ENCODE data around the gene DHX32.
"Not testable (repeated sequence)": the region's sequence is repeated elsewhere in the genome, so short reads cannot be mapped to it uniquely, and the experiment has no call there.

DHX32 gene, protein sequence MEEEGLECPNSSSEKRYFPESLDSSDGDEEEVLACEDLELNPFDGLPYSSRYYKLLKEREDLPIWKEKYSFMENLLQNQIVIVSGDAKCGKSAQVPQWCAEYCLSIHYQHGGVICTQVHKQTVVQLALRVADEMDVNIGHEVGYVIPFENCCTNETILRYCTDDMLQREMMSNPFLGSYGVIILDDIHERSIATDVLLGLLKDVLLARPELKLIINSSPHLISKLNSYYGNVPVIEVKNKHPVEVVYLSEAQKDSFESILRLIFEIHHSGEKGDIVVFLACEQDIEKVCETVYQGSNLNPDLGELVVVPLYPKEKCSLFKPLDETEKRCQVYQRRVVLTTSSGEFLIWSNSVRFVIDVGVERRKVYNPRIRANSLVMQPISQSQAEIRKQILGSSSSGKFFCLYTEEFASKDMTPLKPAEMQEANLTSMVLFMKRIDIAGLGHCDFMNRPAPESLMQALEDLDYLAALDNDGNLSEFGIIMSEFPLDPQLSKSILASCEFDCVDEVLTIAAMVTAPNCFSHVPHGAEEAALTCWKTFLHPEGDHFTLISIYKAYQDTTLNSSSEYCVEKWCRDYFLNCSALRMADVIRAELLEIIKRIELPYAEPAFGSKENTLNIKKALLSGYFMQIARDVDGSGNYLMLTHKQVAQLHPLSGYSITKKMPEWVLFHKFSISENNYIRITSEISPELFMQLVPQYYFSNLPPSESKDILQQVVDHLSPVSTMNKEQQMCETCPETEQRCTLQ

DNA sequence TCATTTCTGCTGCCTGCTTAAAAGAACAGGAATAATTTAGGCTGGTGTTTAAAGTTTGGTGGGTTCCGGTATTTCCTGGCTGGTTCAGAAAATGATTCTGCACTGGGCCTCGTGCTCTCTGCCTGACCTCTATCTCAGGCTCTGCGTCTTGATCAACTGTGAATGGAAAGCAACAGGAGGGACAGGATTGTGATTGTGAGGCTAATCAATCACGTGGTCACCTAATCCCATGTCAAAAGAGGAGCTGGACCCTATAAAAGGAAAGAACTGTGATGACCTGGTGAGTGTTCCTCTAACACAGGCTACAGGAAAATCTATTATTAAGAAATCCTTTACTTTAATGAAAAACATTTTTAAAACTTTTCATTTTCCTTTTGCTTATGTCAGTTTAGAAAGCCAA is at the start of gene DHX32:
DHX32 (minus strand) TSS at position 101 of the 400 bp plus-strand sequence. CDS start 468 bp downstream, outside the sequence.
- no peak for ATAC-seq

DNA sequence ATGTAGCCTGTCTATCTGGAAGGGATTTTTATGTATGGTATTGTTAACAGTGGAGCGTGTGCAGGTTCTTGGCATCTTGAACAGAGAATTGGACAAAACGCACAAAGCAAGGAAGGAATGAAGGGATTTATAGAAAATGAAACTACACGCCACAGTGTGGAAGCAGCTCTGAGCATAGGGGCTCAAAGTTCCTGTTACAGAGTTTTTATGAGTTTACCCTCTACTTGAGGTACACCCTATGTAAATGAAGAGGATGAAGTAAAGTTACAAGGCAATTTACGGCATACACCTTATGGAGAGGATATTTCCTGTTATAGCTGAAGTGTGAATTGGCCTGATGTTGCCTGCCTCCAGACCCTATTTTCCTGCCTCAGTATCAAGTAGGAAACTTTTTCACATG is 48.5 kb upstream of the DHX32 start:
- ATAC-seq = no peak

DNA sequence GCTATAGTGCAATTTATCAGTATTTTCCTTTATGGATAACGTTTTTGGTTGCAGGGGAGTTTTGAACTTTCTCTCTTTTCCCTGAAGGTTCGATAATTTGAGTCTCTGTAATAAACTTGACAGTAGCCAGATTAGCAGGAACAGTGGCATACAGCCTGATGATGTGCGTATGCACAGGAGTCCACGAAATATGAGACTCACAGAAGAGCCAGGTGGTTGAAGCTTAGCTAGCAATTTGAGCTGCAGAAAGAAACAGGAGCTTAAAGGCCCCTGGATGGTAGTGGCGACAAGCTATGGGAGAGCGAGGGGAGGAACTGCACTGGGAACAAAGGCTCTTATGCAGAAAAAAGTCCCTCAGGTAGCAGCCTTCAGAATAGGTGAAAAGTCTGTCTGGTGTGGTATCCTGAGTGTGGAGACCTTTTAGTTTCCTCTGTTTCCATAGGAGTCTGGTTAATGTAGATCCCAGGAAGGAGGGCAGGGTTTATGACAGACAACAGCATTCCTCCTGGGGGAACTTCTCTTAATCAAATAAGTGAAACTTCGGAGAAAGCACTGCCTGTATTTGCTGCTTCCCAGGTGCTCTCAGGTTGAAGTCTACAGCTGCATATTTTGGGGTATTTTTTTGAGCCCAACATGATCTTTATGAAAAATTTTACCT is 48.0 kb upstream of the DHX32 start:
- no peak for ATAC-seq

DNA sequence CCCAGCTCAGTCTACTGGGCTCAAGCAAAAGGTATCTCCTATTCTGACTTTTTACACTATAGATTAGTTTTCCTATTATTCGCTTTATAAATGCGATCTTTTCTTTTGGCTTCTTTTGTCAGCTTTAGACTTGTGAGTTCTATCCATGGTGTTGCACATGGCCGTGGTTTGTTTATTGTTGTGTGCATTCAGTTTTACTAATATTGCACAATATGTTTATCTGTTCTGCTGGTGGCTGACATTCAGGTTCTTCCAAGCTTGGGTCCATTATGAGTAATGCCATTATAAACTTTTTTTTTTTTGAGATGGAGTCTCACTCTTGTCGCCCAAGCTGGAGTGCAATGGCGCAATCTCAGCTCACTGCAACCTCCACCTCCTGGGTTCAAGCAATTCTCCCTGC is 46.2 kb upstream of the DHX32 start:
- not testable (repeated sequence) for ATAC-seq

DNA sequence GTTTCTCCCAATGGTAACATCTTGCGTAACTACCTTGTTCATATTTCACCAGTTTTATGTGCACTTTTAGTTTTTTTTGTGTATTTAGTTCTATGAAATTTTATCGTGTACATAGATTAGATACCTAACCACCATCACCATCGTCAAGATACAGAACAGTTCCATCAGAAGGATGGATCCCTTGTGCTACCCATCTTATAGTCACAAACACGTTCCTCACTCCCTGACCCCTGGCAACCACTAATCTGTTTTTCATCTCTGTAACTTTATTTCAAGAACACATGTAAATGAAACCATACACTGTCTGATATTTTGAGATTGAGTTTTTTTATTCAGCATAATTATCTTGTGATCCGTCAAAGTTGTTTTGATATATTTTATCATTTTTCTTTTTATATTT is 45.2 kb upstream of the DHX32 start:
- no peak for ATAC-seq

DNA sequence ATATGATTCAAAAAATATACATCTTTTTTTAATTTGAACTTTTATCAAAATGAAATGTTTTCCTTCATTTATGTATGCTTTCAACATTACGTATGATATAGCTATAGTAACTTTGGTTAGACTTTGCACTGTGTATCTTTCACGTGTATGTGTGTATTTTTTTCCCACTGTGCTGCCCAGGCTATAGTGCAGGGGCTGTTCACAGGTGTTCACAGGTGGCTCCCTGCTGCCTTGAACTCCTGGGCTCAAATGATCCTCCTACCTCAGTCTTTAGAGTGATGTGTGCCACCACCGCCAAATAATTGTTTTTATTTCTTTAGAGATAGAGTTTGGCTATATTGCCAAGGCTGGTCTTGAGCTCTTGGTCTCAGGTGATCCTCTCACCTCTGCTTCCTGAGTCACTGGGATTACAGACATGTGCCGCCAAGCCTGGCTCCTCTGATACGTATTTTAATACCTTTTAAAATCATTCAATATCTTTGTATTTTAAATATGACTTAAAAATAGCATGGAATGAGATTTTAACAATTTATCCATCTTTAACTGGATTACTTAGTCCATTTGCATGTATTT is 44.3 kb upstream of the DHX32 start:
- ATAC-seq = no peak

DNA sequence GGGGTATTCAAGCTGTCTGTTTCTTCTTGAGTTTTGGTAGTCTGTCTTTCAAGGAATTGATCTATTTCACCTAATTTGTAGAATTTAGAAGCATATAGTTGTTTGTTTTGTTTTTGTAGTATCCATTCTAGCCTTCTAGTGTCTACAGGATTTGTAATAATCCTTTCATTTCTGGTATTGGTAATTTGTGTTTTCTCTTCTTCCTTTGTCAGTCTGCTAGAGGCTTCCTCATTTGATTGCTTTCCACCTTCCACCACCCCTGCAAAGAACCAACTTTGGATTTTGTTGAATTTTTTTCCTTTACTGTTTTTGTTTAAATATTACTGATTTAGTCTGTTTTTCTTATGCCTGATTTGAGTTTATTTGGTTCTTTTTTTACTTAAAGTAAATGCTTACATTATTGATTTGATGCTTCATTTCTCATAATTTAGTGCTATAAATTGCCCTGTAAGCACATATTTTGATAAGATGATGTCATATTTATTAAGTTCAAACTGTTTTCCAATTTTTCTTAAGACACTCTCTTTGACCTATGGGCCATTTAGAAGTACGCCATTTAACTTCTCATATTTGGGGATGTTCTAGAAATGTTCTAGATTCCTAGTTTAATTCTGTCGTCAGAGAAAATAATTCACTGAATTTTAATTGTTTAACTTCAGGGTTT is 40.7 kb upstream of the DHX32 start:
- not testable (repeated sequence) for ATAC-seq

DNA sequence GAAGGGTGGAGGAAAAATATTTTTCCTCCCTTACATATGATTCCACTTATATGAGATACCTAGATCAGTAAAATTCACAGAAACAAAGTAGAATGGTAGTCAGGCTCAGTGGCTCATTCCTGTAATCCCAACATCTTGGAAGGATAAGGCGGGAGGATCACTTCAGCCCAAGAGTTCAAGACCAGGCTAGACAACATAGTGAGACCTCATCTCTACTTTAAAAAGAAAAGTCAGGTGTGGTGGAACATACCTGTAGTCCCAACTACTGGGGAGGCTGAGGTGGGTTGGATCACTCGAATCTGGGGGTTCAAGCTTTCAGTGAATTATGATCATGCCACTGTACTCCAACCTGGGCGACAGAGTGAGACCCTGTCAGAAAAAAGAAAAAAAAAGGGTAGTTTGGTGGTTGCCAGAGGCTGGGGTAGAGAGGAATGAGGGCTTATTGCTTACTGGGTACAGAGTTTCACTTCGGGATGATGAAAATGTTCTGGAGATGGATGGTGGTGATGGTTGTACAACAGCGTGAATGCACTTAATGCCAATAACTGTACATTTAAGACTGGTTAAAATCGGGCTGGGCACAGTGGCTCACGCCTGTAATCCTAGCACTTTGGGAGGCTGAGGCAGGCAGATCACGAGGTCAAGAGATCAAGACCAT is 36.7 kb upstream of the DHX32 start:
- not testable (repeated sequence) for ATAC-seq

DNA sequence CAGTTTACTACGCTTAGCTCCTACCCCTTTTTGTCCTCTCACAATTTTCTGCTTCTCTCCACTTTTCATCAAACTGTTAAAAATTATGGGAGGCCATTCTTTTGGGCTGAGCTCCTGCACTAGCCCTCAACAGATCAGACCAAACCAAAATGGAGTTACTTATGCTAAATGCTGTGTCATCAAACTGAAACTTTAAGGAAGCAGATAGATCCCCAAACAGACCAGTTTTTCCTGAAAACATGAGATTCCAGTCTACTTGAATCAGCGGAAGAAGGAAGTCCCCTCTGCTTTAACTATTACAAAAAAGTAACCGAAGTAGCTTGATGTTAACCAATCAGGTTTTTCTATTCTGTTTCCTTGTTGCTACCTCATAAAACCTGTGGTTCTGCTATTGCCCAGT is 35.9 kb upstream of the DHX32 start:
- ATAC-seq = no peak

DNA sequence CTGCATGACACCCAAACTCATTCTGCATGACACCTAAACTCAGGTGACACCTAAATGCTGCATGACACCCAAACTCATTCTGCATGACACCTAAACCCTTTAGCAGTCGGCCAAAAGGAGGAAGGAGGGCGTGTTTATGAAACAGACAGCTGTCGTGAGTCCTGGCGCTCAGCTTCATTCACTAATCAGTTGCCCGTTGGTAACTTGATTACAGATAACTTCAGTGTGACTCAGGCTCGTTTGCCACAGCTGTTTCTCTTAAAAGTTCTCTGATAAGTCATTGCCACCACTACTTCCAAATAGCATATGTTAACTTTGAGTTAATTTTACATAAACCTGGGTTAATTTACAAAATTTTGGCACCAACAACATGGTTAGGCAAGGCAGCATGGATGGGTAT is 32.2 kb upstream of the DHX32 start:
- ATAC-seq = not testable (repeated sequence)

DNA sequence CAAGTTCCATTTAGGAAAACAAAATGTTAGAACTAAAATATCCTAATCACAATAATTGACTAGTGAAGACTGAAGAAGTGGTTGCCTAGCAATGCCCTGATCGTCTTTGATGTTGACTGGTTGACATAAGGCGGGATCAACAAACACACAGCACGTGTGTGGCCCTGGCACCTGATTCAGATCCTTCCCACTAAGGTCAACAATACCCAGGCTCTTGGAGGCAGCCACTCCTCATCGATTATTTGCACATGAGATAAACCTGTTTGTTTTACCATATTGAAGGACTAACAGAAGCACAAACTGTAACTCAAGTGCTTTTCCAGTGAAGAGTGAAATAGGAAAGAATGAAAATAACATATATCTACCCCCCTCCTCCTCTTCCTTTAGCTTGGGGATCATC is 30.9 kb upstream of the DHX32 start:
- no peak for ATAC-seq

DNA sequence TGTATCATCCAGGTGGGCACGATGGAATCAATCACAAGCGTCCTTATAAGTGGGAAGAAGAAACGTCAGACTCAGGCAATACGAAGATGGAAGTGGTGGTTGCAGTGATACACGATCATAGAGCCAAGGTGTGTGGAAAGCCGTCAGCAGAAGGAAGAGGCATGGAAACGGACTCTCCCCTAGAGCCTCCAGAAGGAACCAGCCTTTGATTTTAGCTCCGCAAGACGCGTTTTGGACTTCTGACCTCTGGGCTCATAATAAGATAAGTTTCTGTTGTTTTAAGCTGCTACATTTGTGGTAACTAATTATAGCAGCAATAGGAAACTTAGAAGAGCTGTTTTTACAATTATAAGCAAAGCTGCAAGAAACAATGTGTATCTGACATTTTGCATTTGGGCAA is 30.1 kb upstream of the DHX32 start:
- ATAC-seq = no peak

DNA sequence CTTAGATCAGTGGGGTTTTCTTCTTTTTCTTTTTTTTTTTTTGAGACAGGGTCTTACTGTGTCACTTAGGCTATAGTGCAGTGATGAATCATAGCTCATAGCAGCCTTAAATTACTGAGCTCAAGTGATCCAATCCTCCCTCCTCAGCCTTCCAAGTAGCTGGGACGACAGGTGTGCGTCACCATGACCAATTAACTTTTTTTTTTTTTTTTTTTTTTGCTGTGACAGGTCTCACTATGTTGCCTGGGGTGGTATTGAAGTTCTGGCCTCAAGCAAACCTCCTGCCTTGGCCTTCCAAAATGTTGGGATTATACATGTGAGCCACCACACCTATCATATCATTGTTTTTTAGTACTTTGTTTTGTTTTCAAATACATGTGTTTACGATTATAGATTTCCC is 28.4 kb upstream of the DHX32 start:
- ATAC-seq = not testable (repeated sequence)

DNA sequence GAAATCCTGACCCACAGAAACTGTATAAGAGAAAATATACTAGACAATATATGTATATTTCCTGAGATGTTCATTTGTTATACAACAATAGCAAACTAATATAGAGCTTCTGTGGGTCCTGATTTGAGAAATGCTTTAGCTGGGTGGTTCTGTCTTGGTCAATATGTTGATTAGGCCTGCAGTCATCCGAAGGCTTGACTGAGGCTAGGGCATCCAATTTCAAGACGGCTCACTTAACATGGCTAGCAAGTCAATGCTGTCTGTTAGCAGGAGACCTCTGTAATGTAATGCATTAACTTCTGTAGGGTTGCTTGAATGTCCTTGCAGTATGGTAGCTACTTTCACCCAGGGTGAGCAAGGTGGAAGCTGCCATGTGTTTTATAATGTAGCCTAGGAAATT is 27.7 kb upstream of the DHX32 start:
- not testable (repeated sequence) for ATAC-seq

DNA sequence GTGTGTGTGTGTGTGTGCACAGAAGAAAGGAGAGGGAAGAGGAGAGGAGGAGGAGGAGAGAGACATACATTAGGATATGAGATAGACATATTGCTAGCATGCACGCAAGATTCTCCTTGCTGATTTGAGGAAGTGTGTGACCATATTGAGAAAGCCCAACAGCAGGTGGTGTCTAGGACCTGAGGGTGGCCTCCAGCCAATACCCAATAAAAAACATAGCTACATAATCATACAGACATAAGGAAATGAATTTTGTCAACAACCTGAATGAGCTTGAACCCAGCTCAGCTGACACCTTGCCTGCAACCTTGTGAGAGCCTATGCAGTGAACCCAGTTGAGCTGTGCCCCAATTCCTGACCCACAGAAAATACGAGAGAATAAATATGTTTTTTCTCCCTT is 26.5 kb upstream of the DHX32 start:
- ATAC-seq = not testable (repeated sequence)

DNA sequence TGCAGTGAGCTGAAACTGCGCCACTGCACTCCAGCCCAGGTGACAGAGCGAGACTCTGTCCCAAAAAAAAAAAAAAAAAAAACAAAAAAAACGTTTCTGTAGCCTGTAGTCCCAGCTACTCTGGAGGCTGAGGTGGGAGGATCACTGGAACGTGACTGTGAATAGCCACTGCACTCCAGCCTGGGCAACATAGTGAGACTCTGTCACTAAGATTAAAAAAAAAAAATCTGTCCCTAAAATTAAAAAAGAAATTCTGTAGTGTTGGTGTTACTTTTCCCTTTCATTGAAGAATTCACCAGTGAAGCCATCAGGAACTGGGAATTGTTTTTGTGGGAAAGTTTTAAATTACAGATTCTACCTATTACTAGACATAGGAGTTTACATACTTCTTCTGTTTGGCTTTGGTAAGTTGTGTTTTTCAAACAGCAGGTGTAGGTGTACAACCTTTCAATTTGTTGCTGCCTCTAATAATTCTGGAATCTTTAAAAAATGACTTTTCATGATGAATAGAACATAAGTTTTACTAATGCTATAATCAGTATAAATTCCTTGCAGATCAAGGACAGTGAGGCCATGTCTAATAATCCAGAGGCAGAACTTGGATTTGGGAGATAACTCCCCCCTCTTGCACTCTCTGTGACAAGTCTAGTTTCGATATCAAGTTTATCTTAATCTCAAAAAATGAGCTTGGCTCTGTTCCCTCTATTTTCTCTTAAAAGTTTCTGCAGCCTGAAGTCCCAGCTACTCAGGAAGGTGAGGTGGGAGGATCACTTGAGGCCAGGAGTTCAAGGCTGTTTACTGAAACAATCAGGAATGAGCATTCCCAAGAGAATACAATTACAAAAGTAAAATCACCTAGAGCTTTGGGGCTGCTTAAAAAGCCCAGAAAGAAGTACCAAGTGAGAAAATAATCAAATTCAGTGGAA is 24.2 kb upstream of the DHX32 start:
- ATAC-seq = not testable (repeated sequence)

DNA sequence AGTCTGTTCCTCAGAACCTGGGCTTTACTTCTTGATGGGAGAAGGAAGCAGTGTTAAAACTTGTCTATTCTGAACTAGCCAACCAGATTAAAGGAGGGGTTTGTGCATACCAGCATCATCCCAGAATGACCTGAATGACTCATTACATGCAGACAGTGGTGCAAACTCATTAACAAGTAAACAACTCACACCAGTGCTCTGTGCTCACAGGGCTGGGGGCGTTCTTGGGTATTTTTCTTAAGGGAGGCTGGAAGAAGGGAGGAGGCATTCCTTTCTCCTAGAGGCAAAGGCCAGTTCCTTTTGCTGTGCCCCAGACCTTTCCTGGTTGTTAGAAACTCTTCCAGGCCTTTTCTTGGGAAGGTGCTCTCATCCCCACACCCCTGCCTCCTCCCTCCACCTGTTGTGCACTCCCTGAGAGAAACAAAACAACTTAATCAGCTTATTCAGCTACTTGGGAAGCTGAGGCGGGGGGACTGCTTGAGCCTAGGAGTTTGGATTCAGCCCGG is 22.1 kb upstream of the DHX32 start:
- ATAC-seq = not testable (repeated sequence)

DNA sequence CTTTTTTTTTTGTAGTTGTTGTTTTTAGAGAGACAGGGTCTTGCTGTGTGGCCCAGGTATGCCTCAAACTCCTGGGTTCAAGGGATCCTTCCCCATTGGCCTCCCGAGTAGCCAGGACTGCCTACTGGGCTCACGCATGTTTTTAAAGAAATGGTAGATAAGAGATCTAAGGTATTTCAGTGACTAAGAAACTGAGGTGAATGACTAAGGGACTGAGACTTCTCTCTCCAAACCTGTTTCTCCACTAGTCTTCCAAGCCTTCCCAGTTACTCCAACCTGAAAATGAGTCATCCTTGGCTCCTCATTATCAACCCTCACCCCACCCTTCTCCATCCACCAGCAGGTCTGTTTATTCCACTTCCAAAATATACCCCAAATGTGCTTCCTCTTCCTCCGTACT is 19.9 kb upstream of the DHX32 start:
- ATAC-seq = not testable (repeated sequence)

DNA sequence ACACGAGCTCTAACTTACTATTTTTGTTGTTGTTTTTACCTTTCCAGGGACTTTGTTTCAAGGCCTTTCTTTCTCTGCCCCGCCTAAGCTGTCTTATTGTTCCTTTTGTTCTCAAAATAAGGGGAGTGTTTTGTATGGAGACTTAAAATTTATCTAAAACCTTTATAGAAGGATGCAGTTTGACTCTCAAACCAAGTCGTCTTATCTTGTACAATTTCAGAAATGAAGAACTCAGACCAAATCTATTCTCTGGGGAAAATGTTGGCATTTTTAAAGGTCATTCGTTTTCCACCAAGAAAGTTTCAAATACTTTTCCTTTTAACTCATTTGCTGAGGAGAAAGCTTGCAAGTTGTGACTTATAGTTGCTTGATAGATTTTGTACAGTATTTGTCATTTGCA is 16.2 kb upstream of the DHX32 start:
- ATAC-seq = not testable (repeated sequence)

DNA sequence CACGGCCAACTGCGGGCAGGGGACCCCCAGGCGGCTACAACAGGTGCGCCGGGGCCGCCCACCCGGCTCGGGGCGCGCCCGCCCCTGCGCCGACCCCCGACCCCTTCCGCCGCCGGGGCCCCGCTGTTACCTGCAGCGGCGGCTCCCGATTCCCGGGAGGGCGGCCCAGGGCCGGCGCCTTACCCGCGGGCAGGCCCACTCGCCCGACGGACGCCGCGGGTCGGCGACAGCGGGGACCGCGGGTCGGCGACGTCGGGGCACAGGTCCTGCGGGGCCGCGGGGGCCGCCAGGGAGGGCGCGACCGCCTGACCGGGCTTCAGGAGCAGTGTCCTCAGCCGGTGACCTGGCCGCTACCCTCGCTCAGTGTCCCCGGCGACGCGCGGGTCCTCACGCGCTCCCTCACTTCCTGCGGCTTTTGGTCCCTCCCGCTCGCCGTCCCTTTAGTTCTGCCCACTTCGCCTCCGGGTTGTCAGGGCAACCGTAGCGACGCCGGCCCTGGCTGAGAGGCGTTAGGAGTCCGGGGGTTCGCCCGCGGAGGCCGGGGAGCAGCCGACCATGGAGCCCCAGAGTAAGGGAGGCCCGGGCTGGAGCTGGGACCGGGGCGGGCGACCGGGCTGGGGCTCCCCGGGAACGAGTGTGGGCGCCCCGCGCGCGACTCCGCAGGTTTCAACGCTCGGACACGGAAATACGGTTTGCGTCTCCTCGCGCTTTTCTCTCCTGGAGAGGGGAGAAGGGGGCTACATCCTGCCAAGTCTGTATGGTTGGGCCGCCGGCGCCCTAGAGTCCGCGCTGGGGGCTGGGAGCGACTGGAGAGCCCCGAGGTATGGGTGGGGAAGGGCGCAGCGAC is 15.2 kb upstream of the DHX32 start, which contains the start of gene FANK1:
FANK1 (plus strand) TSS at position 477 of the 847 bp plus-strand sequence; CDS start at position 556, 79 bp downstream.
- peak; percentile 84 for ATAC-seq
